ENCODE measurements around the gene PRKCB. TPM values are rescaled to one million over a fixed set of nuclear protein-coding genes. Genes with fewer than 3 reads are reported as not detected.
"Not testable (repeated sequence)": the region's sequence is repeated elsewhere in the genome, so short reads cannot be mapped to it uniquely, and the experiment has no call there.

Gene PRKCB
- total and polyA plus RNA-seq, 9 donors: 1.2 to 4.5 (median 1.6) TPM

GRCh38 chr16:24027466-24027865, 191.7 kb downstream of the PRKCB start:
- no peak for DNase-seq
- H3K36me3 ChIP-seq (ENCODE audit: control insufficient read depth, insufficient read depth, low read length): no peaks in the 10 kb centered on the region
- H3K27me3 ChIP-seq (ENCODE audit: control insufficient read depth, insufficient read depth, low read length): no peaks in the 10 kb centered on the region
- no peak overlapping the region for H3K27ac ChIP-seq (ENCODE audit: low read length)
- H3K4me3 ChIP-seq (ENCODE audit: low read length): no peak overlapping the region
- no peaks in the 10 kb centered on the region for H3K9me3 ChIP-seq (replicated peaks; ENCODE audit: control insufficient read depth, low read depth, low read length)
- H3K4me1 ChIP-seq (ENCODE audit: control insufficient read depth, insufficient read depth, low read length): no peaks in the 10 kb centered on the region
- WGBS (ENCODE audit: insufficient coverage): 57% methylated on average over 5 of the region's 8 CpGs

GRCh38 chr16:24029841-24030240, 194.1 kb downstream of the PRKCB start:
- not testable (repeated sequence) for H3K36me3 ChIP-seq (ENCODE audit: control insufficient read depth, insufficient read depth, low read length); H3K4me3 ChIP-seq (ENCODE audit: low read length); H3K4me1 ChIP-seq (ENCODE audit: control insufficient read depth, insufficient read depth, low read length); DNase-seq; H3K27ac ChIP-seq (ENCODE audit: low read length); H3K9me3 ChIP-seq (replicated peaks; ENCODE audit: control insufficient read depth, low read depth, low read length); H3K27me3 ChIP-seq (ENCODE audit: control insufficient read depth, insufficient read depth, low read length)
- no CpG with 5 or more reads among the region's 1 CpG for WGBS (ENCODE audit: insufficient coverage)

DNA sequence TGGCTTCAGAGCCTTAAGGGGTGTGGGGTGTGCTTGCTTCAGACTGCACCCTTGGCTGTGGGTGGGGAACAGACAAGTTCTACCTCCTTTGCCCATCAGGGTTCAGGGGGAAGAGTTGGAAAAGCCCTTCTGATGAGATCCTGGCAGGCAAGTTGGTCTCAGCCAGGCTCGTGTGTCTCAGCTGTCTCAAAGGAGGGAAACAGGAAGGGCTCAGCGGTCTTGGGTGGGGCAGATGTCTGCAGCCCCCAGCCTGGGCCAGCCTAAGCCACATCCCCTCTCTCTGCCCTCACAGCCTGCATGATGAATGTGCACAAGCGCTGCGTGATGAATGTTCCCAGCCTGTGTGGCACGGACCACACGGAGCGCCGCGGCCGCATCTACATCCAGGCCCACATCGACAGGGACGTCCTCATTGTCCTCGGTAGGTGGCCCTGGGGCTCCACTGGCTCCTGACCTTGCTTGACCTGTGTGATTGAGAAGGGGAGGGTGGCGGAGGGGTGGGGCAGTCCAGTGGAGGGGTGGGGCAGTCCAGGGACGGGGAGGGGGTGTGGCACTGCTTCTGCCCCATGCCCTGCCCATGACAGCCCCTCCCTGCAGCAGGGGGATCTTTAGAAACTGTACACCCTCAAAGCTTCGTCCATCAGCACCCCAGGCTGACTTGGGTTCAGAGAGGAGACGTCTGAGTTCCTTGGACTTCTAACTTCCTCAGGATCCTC, 199.5 kb downstream of the PRKCB start:
- WGBS (ENCODE audit: insufficient coverage): 59% methylated on average over 14 of the region's 17 CpGs
- no peaks in the 10 kb centered on the region for H3K4me1 ChIP-seq (ENCODE audit: control insufficient read depth, insufficient read depth, low read length)

DNA sequence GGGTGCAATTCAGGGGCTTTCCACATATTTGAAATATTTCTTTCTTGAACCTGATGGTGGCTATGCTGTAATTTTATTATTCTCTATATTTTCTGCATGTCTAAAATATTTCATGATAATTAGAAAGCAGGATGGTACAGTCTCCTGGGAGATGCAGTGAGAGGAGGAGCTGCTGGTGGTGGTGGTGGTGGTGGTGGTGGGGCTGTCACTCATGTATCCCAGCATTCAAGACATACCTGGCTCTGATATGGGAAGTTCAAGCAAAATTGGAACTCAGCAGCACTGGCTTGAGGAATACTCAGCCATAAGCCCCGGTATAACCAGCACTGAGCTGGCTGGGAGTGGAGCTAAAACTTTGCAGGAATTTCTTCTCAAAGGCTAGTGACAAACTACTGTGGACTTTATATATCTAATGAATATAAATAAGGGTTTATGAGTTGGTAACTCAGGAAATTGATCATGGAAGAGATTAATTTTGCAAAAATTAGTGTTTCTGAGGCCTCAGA, 200.3 kb downstream of the PRKCB start:
- WGBS (ENCODE audit: insufficient coverage): no CpG with 5 or more reads among the region's 1 CpG
- H3K27ac ChIP-seq (ENCODE audit: low read length): no peak overlapping the region
- DNase-seq: no peak
- H3K4me3 ChIP-seq (ENCODE audit: low read length): no peak overlapping the region
- H3K36me3 ChIP-seq (ENCODE audit: control insufficient read depth, insufficient read depth, low read length): no peaks in the 10 kb centered on the region
- H3K9me3 ChIP-seq (replicated peaks; ENCODE audit: control insufficient read depth, low read depth, low read length): no peaks in the 10 kb centered on the region
- no peaks in the 10 kb centered on the region for H3K4me1 ChIP-seq (ENCODE audit: control insufficient read depth, insufficient read depth, low read length)
- no peaks in the 10 kb centered on the region for H3K27me3 ChIP-seq (ENCODE audit: control insufficient read depth, insufficient read depth, low read length)

More for the DNA sequence above, 199.5 kb downstream of the PRKCB start:
- Histone ChIP-seq H3K36me3 (ENCODE audit: control insufficient read depth, insufficient read depth, low read length) (no peaks in the 10 kb centered on the region), H3K27me3 (ENCODE audit: control insufficient read depth, insufficient read depth, low read length) (no peaks in the 10 kb centered on the region), H3K9me3 (replicated peaks; ENCODE audit: control insufficient read depth, low read depth, low read length) (no peaks in the 10 kb centered on the region), H3K4me3 (ENCODE audit: low read length) (no peak overlapping the region), H3K27ac (ENCODE audit: low read length) (no peak overlapping the region)
- no peak for DNase-seq

DNA sequence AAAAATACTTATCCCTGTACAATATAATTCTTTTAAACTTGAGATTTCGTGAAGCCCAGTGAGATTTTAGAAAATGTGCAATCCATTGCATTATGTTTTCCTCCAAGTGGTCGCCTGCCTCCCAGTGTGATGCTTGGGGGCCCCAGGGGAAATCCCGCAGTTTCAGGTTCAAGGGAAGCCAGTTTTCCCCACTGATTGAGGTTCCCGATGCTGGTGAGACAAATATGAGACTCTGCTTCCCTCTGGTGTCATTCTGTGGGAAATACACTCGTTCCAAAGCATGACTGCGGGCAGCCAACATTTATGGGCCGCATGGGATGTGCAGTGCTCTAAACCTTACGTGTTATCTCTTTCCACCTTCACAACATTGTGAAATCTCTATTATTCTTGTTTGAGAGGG, 200.8 kb downstream of the PRKCB start:
- Histone ChIP-seq H3K4me1 (ENCODE audit: control insufficient read depth, insufficient read depth, low read length) (no peaks in the 10 kb centered on the region), H3K9me3 (replicated peaks; ENCODE audit: control insufficient read depth, low read depth, low read length) (no peaks in the 10 kb centered on the region), H3K27me3 (ENCODE audit: control insufficient read depth, insufficient read depth, low read length) (no peaks in the 10 kb centered on the region), H3K36me3 (ENCODE audit: control insufficient read depth, insufficient read depth, low read length) (no peaks in the 10 kb centered on the region), H3K4me3 (ENCODE audit: low read length) (no peak overlapping the region), H3K27ac (ENCODE audit: low read length) (no peak overlapping the region)
- 0% methylated on average over 6 of the region's 8 CpGs for WGBS (ENCODE audit: insufficient coverage)
- peak; percentile 51 for DNase-seq

GRCh38 chr16:24037335-24037734, 201.6 kb downstream of the PRKCB start:
- no CpG with 5 or more reads among the region's 3 CpGs for WGBS (ENCODE audit: insufficient coverage)
- Histone ChIP-seq H3K9me3 (replicated peaks; ENCODE audit: control insufficient read depth, low read depth, low read length) (no peaks in the 10 kb centered on the region), H3K4me1 (ENCODE audit: control insufficient read depth, insufficient read depth, low read length) (no peaks in the 10 kb centered on the region)

DNA sequence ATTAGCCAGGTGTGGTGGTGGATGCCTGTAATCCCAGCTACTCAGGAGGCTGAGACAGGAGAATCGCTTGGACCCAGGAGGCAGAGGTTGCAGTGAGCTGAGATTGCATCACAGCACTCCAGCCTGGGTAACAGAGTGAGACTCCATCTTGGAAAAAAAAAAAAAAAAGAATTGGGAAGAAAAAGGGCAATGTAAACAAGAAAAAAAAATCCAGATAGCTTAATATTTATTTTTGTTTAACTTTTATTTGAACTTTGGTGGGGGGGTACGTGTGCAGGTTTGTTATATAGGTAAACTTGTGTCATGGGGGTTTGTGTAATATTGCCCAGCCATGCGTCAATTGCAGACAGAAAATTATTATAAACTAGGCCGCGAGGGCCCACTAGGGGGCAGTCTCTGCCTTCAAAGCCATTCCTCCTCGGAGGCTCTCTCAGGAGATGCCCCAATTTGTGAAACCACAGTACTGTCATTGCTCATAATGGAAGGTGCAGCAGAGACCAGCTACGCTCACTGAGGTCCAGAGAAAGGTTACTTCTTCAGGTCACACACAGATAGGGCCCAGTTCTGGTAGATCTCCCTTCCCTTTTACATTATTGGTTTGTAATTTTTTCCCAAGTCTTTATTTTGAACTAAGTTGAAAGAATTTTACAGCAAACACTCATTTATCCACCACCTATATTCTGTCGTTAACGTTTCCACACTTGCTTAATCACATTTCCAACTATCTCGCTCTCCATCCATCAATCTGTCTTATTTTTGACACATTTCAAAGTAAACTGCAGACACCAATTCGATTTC, 206.2 kb downstream of the PRKCB start:
- no peaks in the 10 kb centered on the region for H3K4me1 ChIP-seq (ENCODE audit: control insufficient read depth, insufficient read depth, low read length)
- DNase-seq: peak; percentile 17
- H3K36me3 ChIP-seq (ENCODE audit: control insufficient read depth, insufficient read depth, low read length): no peaks in the 10 kb centered on the region
- H3K27me3 ChIP-seq (ENCODE audit: control insufficient read depth, insufficient read depth, low read length): no peaks in the 10 kb centered on the region
- 33% methylated on average over 8 of the region's 11 CpGs for WGBS (ENCODE audit: insufficient coverage)
- H3K4me3 ChIP-seq (ENCODE audit: low read length): no peak overlapping the region
- H3K27ac ChIP-seq (ENCODE audit: low read length): no peak overlapping the region
- H3K9me3 ChIP-seq (replicated peaks; ENCODE audit: control insufficient read depth, low read depth, low read length): no peaks in the 10 kb centered on the region

More at GRCh38 chr16:24037335-24037734, 201.6 kb downstream of the PRKCB start:
- Histone ChIP-seq H3K4me3 (ENCODE audit: low read length) (no peak overlapping the region), H3K36me3 (ENCODE audit: control insufficient read depth, insufficient read depth, low read length) (no peaks in the 10 kb centered on the region), H3K27ac (ENCODE audit: low read length) (no peak overlapping the region), H3K27me3 (ENCODE audit: control insufficient read depth, insufficient read depth, low read length) (no peaks in the 10 kb centered on the region)
- no peak for DNase-seq

DNA sequence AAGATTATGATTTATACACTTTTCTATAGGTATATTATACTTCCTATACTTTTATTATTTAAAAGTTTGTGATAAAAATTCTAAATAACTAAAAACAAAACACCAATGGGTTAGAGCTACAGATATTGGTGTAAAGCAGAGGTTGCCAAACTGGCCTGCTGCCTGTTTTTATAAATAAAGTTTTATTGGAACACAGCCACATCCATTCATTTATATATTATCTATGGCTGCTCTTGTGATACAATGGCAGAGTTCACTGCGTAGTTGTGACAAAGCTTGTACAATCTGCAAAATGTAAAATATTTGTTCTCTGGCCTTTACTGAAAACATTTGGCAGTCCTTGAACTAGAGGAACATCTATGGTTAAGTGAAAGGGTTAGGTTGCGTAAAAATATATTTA, 208.7 kb downstream of the PRKCB start:
- no peaks in the 10 kb centered on the region for H3K4me1 ChIP-seq (ENCODE audit: control insufficient read depth, insufficient read depth, low read length)
- no peak overlapping the region for H3K27ac ChIP-seq (ENCODE audit: low read length)
- H3K27me3 ChIP-seq (ENCODE audit: control insufficient read depth, insufficient read depth, low read length): no peaks in the 10 kb centered on the region
- H3K9me3 ChIP-seq (replicated peaks; ENCODE audit: control insufficient read depth, low read depth, low read length): no peaks in the 10 kb centered on the region
- DNase-seq: no peak
- no peaks in the 10 kb centered on the region for H3K36me3 ChIP-seq (ENCODE audit: control insufficient read depth, insufficient read depth, low read length)
- no peak overlapping the region for H3K4me3 ChIP-seq (ENCODE audit: low read length)
- WGBS (ENCODE audit: insufficient coverage): no CpG with 5 or more reads among the region's 2 CpGs

GRCh38 chr16:24045641-24046040, 209.9 kb downstream of the PRKCB start:
- H3K4me1 ChIP-seq (ENCODE audit: control insufficient read depth, insufficient read depth, low read length): no peaks in the 10 kb centered on the region
- no peak overlapping the region for H3K4me3 ChIP-seq (ENCODE audit: low read length)
- no peaks in the 10 kb centered on the region for H3K27me3 ChIP-seq (ENCODE audit: control insufficient read depth, insufficient read depth, low read length)
- 24% methylated on average over 12 of the region's 12 CpGs for WGBS (ENCODE audit: insufficient coverage)
- H3K36me3 ChIP-seq (ENCODE audit: control insufficient read depth, insufficient read depth, low read length): no peaks in the 10 kb centered on the region
- no peaks in the 10 kb centered on the region for H3K9me3 ChIP-seq (replicated peaks; ENCODE audit: control insufficient read depth, low read depth, low read length)
- no peak overlapping the region for H3K27ac ChIP-seq (ENCODE audit: low read length)
- no peak for DNase-seq

- DNase-seq: no peak
- no peaks in the 10 kb centered on the region for H3K36me3 ChIP-seq (ENCODE audit: control insufficient read depth, insufficient read depth, low read length)
- no peak overlapping the region for H3K4me3 ChIP-seq (ENCODE audit: low read length)
- H3K27me3 ChIP-seq (ENCODE audit: control insufficient read depth, insufficient read depth, low read length): no peaks in the 10 kb centered on the region
- H3K27ac ChIP-seq (ENCODE audit: low read length): no peak overlapping the region
- no peaks in the 10 kb centered on the region for H3K9me3 ChIP-seq (replicated peaks; ENCODE audit: control insufficient read depth, low read depth, low read length)
- no peaks in the 10 kb centered on the region for H3K4me1 ChIP-seq (ENCODE audit: control insufficient read depth, insufficient read depth, low read length)
- 34% methylated on average over 4 of the region's 4 CpGs for WGBS (ENCODE audit: insufficient coverage)
Measured at GRCh38 chr16:24046442-24046841, 210.7 kb downstream of the PRKCB start.

Measured in muscle of leg (tissue), 11 donors.